ES-I3 (cell line): ENCODE measurements around the gene PTPRG.

Experiments used
- H3K36me3 ChIP-seq: 2 replicates; pipeline ENCODE4 v1.6.1; 2013; ENCODE audit warnings: mild to moderate bottlenecking, low read length, control low read depth, moderate library complexity; ENCODE audit not compliant: insufficient read depth
- H3K4me1 ChIP-seq: 2 replicates; pipeline ENCODE4 v1.6.1; 2013; ENCODE audit warnings: mild to moderate bottlenecking, control low read depth, low read length; ENCODE audit not compliant: insufficient read depth
- H3K9ac ChIP-seq: 2 replicates; pipeline ENCODE4 v1.6.1; 2013; ENCODE audit warnings: low read depth, mild to moderate bottlenecking, low read length, moderate library complexity
- H3K9me3 ChIP-seq: 2 replicates; pipeline ENCODE4 v1.6.1; 2013; ENCODE audit warnings: mild to moderate bottlenecking, low read length, moderate library complexity; ENCODE audit not compliant: control insufficient read depth, insufficient read depth

The PTPRG gene

GRCh38 chr3:61628636-61629035, 67.3 kb downstream of the PTPRG start:
- no peaks in the 10 kb centered on the region for H3K9me3 ChIP-seq
- peaks cover 5% of the 10 kb centered on the region; the same call in 1 of the 2 replicates for H3K36me3 ChIP-seq
- H3K4me1 ChIP-seq = peaks cover 26% of the 10 kb centered on the region
- no peak overlapping the region for H3K9ac ChIP-seq

- H3K9ac ChIP-seq = no peak overlapping the region
- peaks cover 26% of the 10 kb centered on the region for H3K4me1 ChIP-seq
- no peaks in the 10 kb centered on the region for H3K9me3 ChIP-seq
- no peaks in the 10 kb centered on the region; the same call in 1 of the 2 replicates for H3K36me3 ChIP-seq
Measured at GRCh38 chr3:61629442-61629841, 68.1 kb downstream of the PTPRG start.

- Histone ChIP-seq H3K9me3 (no peaks in the 10 kb centered on the region), H3K9ac (no peak overlapping the region), H3K36me3 (no peaks in the 10 kb centered on the region; the same call in 1 of the 2 replicates), H3K4me1 (peaks cover 14% of the 10 kb centered on the region)
Measured at GRCh38 chr3:61631108-61631769, 69.9 kb downstream of the PTPRG start.

- Histone ChIP-seq H3K9me3 (no peaks in the 10 kb centered on the region), H3K36me3 (no peaks in the 10 kb centered on the region; the same call in 1 of the 2 replicates), H3K4me1 (peaks cover 14% of the 10 kb centered on the region; the same call in 1 of the 2 replicates)
Measured at GRCh38 chr3:61632568-61633175, 71.3 kb downstream of the PTPRG start.

GRCh38 chr3:61634678-61635077, 73.3 kb downstream of the PTPRG start:
- H3K4me1 ChIP-seq = 0 out of 2 replicates have a peak, but pooled peaks cover 9% of the 10 kb centered on the region
- H3K9ac ChIP-seq = no peak overlapping the region
- H3K36me3 ChIP-seq = no peaks in the 10 kb centered on the region; the same call in 1 of the 2 replicates
- H3K9me3 ChIP-seq = no peaks in the 10 kb centered on the region

More at GRCh38 chr3:61632568-61633175, 71.3 kb downstream of the PTPRG start:
- H3K9ac ChIP-seq = no peak overlapping the region

GRCh38 chr3:61637088-61638051, 76.0 kb downstream of the PTPRG start:
- H3K4me1 ChIP-seq = 0 out of 2 replicates have a peak, but pooled peaks cover 6% of the 10 kb centered on the region
- no peaks in the 10 kb centered on the region for H3K9me3 ChIP-seq
- H3K9ac ChIP-seq = no peak overlapping the region
- no peaks in the 10 kb centered on the region for H3K36me3 ChIP-seq

GRCh38 chr3:61638741-61639140, 77.4 kb downstream of the PTPRG start:
- Histone ChIP-seq H3K9me3 (no peaks in the 10 kb centered on the region), H3K36me3 (no peaks in the 10 kb centered on the region), H3K4me1 (0 out of 2 replicates have a peak, but pooled peaks cover 6% of the 10 kb centered on the region), H3K9ac (no peak overlapping the region)

GRCh38 chr3:61639991-61640390, 78.6 kb downstream of the PTPRG start:
- no peak overlapping the region for H3K9ac ChIP-seq
- H3K36me3 ChIP-seq = no peaks in the 10 kb centered on the region
- H3K4me1 ChIP-seq = 0 out of 2 replicates have a peak, but pooled peaks cover 6% of the 10 kb centered on the region
- H3K9me3 ChIP-seq = peaks cover 6% of the 10 kb centered on the region; the same call in 1 of the 2 replicates

GRCh38 chr3:61645148-61645547, 83.8 kb downstream of the PTPRG start:
- Histone ChIP-seq H3K9ac (no peak overlapping the region), H3K9me3 (peaks cover 15% of the 10 kb centered on the region; the same call in 1 of the 2 replicates), H3K4me1 (no peaks in the 10 kb centered on the region; the same call in 1 of the 2 replicates), H3K36me3 (no peaks in the 10 kb centered on the region)

- Histone ChIP-seq H3K9me3 (peaks cover 15% of the 10 kb centered on the region; the same call in 1 of the 2 replicates), H3K36me3 (no peaks in the 10 kb centered on the region), H3K4me1 (no peaks in the 10 kb centered on the region; the same call in 1 of the 2 replicates), H3K9ac (no peak overlapping the region)
Measured at GRCh38 chr3:61646360-61646759, 85.0 kb downstream of the PTPRG start.

- H3K4me1 ChIP-seq = no peaks in the 10 kb centered on the region; the same call in 1 of the 2 replicates
- H3K9me3 ChIP-seq = peaks cover 15% of the 10 kb centered on the region; the same call in 1 of the 2 replicates
- no peak overlapping the region for H3K9ac ChIP-seq
- no peaks in the 10 kb centered on the region for H3K36me3 ChIP-seq
Measured at GRCh38 chr3:61646851-61647525, 85.6 kb downstream of the PTPRG start.

- H3K9ac ChIP-seq = no peak overlapping the region
- no peaks in the 10 kb centered on the region; the same call in 1 of the 2 replicates for H3K4me1 ChIP-seq
- H3K36me3 ChIP-seq = no peaks in the 10 kb centered on the region
- H3K9me3 ChIP-seq = peaks cover 15% of the 10 kb centered on the region; the same call in 1 of the 2 replicates
Measured at GRCh38 chr3:61648481-61648880, 87.1 kb downstream of the PTPRG start.

GRCh38 chr3:61649381-61650170, 88.2 kb downstream of the PTPRG start:
- Histone ChIP-seq H3K36me3 (no peaks in the 10 kb centered on the region), H3K9me3 (peaks cover 12% of the 10 kb centered on the region; the same call in 1 of the 2 replicates), H3K9ac (no peak overlapping the region), H3K4me1 (no peaks in the 10 kb centered on the region; the same call in 1 of the 2 replicates)
